GF-D8 (cell line): ENCODE results near the gene DCP1B.
A peak's percentile ranks its signal among the peaks of the same experiment; 100 is the strongest.

Experiments used
- DNase-seq: peaks from one replicate; lab custom pipeline; 2025; lab: John Stamatoyannopoulos, UW

Gene DCP1B

GRCh38 chr12:1919284-1919683 is 85.0 kb downstream of the DCP1B start:
- DNase-seq, result no peak

DNA sequence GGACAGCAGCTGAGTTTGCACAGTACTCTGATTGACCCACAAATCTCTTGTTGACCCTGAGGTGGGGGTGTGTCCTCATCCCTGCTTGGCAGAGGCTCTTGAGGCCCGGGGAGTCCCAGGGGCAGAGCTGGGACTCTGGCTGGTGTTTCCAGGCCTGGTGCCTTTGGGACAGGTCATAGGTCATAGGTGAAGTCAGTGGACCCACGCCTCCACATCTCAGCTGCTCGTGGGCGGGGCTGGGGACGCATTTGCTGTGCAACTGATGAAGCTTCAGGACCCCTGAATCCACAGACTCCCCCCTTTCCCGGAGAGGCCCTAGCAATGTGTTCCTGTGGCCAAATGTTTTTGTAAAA is 85.4 kb downstream of the DCP1B start:
- no peak for DNase-seq

DNA sequence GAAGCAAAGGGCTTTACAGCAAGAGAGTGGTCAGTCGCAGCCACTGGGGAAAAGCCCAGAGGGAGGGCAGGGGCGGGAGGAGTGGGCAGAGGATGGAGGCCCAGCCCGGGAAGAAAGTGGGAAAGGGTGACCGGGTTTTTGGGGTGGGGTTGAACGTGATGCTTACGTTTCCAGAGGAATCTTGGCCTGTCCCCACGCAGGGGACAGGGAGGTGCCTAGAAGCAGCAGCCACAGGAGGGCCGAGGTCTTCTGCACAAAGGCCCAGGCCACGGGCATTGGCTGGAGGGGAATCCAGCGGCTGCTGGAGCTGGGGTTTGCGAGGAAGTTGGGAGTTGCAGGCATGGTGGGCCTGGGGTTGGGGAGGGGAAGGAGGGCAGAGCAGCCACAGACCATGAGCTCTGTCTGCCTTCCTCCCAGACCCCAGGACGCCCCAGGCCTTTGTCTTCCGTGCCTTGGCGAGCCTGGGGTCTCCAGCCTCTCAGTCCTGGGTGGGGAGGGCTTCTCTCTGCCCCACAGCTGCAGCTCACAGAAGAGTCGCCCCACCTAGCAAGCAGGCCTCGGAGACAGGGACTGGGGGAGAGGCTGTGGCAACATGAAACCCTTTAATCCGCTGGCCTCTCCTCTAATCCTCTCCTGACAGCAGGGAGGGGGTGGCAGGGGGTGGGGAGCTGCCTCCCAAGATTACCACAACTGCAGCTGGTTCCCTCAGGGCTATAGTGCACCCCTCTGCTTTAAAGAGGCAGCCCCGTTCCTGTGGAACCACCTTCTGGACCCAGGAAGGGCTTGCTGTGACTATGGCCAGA is 86.0 kb downstream of the DCP1B start, which contains the start of gene CACNA2D4:
Gene CACNA2D4, minus strand, starts transcription at position 572 of the 803 bp plus-strand sequence. Its CDS starts 179 bp downstream, at position 393.
- DNase-seq, result peak; percentile 54

GRCh38 chr12:1917172-1918070 is 86.8 kb downstream of the DCP1B start:
- peak; percentile 84 for DNase-seq

- peak; percentile 39 for DNase-seq
These were observed 87.7 kb downstream of the DCP1B start for GRCh38 chr12:1916371-1917171.

DNA sequence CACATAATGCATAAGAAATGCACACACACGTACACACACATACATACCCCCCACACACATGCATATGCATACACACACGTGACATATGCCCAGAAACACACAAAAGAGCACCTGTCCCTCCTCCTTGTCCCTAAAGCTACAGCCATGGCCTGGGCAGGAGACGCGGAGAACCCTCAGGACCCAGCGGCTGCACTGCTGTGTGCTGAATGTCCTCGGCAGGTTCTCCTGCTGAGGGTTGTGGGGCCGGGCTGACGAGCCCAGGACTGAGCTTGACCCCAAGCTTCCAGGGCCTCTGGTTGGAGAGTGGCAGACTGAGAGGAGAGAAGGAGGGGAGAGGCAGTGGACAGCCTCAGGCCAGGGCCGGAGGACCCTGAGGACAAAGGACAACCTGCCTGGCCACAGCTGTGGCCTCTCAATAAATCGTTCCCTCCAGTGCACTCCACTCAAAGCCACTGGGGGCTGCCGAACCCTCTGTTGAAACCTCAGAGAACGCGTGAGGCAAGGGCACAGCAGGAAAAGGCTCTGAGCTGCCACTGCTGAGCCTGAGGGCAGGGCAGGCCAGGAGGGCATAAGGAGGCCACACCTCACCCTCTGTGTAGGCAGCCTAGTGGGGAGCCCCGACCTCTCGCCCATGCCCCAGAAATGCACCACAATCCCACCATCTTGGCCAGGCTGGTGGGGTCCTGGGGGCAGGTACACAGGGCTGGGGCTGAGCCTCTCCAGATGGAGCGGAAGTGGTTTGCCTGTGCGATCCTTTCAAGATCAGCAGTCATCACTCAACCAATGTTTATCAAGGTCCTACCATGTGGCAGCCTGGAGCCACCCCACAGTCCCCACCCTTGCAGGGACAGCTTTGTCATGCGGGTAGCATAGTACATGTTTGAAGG is 88.9 kb downstream of the DCP1B start:
- peak; percentile 79 for DNase-seq

- DNase-seq, result no peak
These were observed 89.9 kb downstream of the DCP1B start for GRCh38 chr12:1914114-1914911.

DNA sequence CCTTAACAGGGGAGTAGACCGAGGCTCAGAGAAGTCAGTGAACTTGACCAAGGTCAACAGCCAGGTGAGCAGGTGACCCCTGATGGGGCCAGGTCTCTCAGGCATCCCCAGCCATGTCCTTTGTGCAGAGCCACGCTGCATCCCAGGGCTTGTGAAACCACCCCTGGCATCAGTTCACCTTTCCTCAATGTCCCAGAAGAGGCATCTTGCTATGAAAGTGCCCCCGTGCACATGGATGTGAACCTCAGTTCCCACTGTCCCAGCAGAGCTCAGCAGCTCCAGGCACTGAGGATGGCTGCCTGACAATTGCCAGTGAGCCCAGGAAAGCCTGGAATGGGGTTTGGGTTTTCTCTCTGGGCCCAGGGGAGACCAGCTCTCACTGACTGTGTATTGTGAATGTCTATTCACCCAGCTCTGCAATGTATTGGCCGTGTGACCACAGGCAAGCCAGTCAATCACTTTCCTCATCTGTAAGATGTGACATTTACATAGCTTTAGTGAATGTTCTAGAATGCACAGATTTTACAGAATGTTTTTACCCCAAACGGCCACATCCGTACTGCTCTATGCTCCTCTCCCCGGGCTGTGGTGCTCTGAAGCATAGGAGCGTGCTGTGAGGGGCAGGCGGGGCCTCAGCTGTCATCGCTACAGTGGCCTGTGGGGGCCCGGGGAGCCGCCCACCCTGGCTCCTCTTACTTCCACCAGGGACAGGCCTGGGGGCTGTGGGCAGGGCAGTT is 90.7 kb downstream of the DCP1B start:
- no peak for DNase-seq

GRCh38 chr12:1912580-1913376 is 91.5 kb downstream of the DCP1B start:
- no peak for DNase-seq

- DNase-seq, result no peak
These were observed 92.4 kb downstream of the DCP1B start for GRCh38 chr12:1911598-1912575.

GRCh38 chr12:1910468-1910867 is 93.8 kb downstream of the DCP1B start:
- DNase-seq, result no peak

GRCh38 chr12:1908758-1909157 is 95.5 kb downstream of the DCP1B start:
- DNase-seq, result no peak

DNA sequence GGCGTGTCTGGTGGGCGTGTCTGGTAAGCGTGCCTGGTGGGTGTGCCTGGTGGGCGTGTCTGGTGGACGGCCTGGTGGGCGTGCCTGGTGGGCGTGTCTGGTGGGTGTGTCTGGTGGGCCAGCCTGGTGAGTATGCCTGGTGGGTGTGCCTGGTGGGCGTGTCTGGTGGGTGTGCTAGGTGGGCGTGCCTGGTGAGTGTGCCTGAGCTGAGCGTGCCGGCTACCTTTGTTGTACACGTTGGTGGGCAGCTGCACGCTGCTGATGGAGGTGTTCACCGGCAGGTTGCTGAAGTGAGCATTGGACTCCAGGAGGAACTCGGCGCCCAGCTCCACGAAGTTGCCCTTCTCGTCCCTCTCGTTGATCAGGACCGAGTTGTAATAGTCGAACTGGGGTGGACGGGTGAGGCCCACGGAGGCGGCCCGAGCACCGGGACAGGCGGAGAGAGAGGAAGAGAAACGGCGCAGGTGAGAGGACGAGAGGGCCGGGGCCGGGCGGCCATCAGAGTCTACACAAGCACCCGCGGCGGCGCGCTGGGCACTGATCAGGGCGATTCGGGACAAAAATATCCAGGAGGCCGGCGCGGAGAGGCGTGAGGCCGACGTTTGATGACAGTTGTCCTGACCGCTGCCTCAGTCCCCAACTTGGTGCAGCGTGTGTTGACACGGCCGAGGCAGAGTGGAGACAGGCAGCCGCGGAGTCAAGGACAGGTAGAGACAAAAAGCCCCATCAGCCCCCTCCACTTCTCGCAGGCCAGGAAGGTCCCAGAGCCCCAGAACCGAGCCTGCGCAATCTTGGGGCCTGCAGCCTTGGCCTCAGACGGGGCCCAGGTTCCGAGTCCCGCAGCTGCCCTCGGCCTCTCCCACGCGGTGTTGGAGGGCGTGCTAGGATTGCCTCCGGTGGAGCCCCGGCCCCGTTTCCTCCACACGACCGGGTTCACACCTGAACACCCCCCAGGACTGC is 96.3 kb downstream of the DCP1B start:
- DNase-seq, result no peak

DNA sequence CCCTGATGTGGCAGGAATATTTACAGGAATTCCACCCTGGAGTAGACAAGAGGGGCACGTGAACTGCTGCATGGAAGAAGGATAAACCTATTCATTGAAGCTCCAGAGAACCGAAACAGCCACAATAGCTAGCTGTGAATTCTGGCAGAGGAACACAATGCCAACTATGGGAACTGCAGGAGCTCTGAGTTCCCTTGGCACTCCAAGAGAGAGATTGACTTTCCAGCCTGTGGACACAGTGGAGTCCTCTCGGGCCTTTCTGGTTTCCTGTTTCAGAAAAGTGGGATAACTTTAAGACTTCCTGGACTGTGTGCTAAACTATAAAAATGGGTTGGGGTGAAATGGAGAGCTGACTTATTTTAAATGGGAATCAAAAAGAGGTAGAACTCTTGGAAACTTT is 97.7 kb downstream of the DCP1B start:
- no peak for DNase-seq

GRCh38 chr12:1904875-1905274 is 99.4 kb downstream of the DCP1B start:
- no peak for DNase-seq

GRCh38 chr12:1896964-1897363 is 107.3 kb downstream of the DCP1B start:
- DNase-seq, result no peak
